Thoracic aorta (tissue), 2 donors: ENCODE results near the gene MARCHF10. TPM values are rescaled to one million over a fixed set of nuclear protein-coding genes. Genes with fewer than 3 reads are reported as not detected.

Experiments
- ATAC-seq: fragments of 150-250 bp; one replicate; pipeline ENCODE4 v1.8.0; 2017; ENCODE audit warnings: low read depth; ENCODE audit not compliant: insufficient number of reproducible peaks, low FRiP score
- DNase-seq: peaks from one replicate; pipeline ENCODE4 v3.0.0-alpha.2; 2020; ENCODE audit warnings: low spot score
- H3K27ac ChIP-seq, 2 donors: fragments of 200-600 bp; sonication (generic); 1 replicate in 1 of 2; 2 replicates in 1 of 2; pipeline ENCODE4 v1.5.1; 2016; ENCODE audit warnings: mild to moderate bottlenecking in 2 of 2, moderate library complexity in 2 of 2
- H3K27me3 ChIP-seq: fragments of 200-600 bp; sonication (generic); replicated peaks from 2 replicates; pipeline ENCODE4 v1.6.0; 2016; ENCODE audit warnings: mild to moderate bottlenecking; ENCODE audit not compliant: insufficient read depth
- H3K36me3 ChIP-seq: fragments of 200-600 bp; sonication (generic); one replicate; pipeline ENCODE4 v1.5.1; 2016
- H3K4me1 ChIP-seq, 2 donors: fragments of 200-600 bp; sonication (generic); 1 replicate in 1 of 2; 2 replicates in 1 of 2; pipeline versions ENCODE4 v1.5.1 to v1.6.0; 2016; ENCODE audit warnings: low read depth in 2 of 2, mild to moderate bottlenecking in 1 of 2; ENCODE audit not compliant: control insufficient read depth in 1 of 2
- H3K4me3 ChIP-seq: fragments of 200-600 bp; sonication (generic); 2 replicates; pipeline ENCODE4 v1.5.1; 2016; ENCODE audit warnings: mild to moderate bottlenecking
- H3K9me3 ChIP-seq: fragments of 200-600 bp; sonication (generic); 2 replicates; pipeline ENCODE4 v1.5.1; 2016
- total RNA-seq, 2 donors: library from RNA; depleted of rRNA; stranded (reverse); fragments of >200 nt; gene quantifications; one replicate each; pipeline versions ENCODE4 v1.1.0 to v1.2.3, GENCODE V29; 2016
- TF ChIP-seq, protein P1 (sequence below): fragments of 200-600 bp; sonication (generic); IDR thresholded peaks from one replicate; pipeline ENCODE4 v1.5.1; 2019; ENCODE audit warnings: antibody characterized with exemption

MARCHF10 gene
- total RNA-seq, 2 donors from 2014 or later = not detected

DNA sequence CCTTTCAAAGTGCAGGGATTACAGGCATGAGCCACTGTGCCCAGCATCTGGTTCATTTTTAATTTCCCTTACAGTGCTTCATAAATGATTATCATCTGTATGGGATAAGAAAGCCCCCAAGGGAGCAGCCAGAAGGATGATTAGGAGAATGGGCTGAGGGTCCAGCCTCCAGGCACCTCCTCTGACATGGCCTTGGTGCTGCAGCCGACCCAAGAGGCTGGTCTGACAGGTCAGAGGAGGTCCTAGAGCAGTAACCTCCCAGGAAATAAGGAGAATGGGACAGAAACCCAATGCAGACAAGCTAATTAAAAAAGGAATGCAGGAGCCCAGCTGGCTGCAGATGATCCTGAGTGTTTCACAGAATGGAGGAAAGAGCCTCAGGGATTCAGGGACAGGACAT lies 151.7 kb downstream of the MARCHF10 start:
- no peak for DNase-seq
- peaks cover 9% of the 10 kb centered on the region for H3K9me3 ChIP-seq
- H3K4me1 ChIP-seq = peaks cover 9 to 28% of the 10 kb centered on the region in 2 donors
- no peak for ATAC-seq
- H3K4me3 ChIP-seq = no peak overlapping the region
- TF ChIP-seq, protein P1, sequence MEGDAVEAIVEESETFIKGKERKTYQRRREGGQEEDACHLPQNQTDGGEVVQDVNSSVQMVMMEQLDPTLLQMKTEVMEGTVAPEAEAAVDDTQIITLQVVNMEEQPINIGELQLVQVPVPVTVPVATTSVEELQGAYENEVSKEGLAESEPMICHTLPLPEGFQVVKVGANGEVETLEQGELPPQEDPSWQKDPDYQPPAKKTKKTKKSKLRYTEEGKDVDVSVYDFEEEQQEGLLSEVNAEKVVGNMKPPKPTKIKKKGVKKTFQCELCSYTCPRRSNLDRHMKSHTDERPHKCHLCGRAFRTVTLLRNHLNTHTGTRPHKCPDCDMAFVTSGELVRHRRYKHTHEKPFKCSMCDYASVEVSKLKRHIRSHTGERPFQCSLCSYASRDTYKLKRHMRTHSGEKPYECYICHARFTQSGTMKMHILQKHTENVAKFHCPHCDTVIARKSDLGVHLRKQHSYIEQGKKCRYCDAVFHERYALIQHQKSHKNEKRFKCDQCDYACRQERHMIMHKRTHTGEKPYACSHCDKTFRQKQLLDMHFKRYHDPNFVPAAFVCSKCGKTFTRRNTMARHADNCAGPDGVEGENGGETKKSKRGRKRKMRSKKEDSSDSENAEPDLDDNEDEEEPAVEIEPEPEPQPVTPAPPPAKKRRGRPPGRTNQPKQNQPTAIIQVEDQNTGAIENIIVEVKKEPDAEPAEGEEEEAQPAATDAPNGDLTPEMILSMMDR = no peak
- no peak overlapping the region for H3K27ac ChIP-seq
- no peaks in the 10 kb centered on the region for H3K27me3 ChIP-seq
- H3K36me3 ChIP-seq = no peaks in the 10 kb centered on the region

DNA sequence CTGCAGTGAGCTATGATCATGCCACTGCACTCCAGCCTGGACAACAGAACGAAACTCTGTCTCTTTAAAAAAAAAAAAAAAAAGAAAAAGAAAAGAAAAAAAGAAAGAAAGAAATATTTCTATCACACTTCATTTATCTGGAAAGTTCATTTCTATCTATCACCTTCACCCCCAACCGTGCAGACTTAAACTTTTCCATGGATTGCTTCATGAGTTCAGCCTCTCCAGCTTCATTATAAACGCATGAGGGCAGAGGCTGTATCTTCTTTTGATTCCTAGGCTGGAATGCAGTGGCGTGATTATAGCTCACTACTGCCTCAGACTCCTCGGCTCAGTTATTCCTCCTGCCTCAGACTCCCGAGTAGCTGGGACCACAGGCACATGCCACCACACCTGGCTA lies 152.5 kb downstream of the MARCHF10 start:
- ATAC-seq (no peak), DNase-seq (no peak)
- Histone ChIP-seq H3K36me3 (no peaks in the 10 kb centered on the region), H3K4me1 (peaks cover 9 to 32% of the 10 kb centered on the region in 2 donors), H3K27me3 (no peaks in the 10 kb centered on the region), H3K4me3 (no peak overlapping the region), H3K27ac (no peak overlapping the region), H3K9me3 (peaks cover 5% of the 10 kb centered on the region)
- TF ChIP-seq, protein P1 = no peak

DNA sequence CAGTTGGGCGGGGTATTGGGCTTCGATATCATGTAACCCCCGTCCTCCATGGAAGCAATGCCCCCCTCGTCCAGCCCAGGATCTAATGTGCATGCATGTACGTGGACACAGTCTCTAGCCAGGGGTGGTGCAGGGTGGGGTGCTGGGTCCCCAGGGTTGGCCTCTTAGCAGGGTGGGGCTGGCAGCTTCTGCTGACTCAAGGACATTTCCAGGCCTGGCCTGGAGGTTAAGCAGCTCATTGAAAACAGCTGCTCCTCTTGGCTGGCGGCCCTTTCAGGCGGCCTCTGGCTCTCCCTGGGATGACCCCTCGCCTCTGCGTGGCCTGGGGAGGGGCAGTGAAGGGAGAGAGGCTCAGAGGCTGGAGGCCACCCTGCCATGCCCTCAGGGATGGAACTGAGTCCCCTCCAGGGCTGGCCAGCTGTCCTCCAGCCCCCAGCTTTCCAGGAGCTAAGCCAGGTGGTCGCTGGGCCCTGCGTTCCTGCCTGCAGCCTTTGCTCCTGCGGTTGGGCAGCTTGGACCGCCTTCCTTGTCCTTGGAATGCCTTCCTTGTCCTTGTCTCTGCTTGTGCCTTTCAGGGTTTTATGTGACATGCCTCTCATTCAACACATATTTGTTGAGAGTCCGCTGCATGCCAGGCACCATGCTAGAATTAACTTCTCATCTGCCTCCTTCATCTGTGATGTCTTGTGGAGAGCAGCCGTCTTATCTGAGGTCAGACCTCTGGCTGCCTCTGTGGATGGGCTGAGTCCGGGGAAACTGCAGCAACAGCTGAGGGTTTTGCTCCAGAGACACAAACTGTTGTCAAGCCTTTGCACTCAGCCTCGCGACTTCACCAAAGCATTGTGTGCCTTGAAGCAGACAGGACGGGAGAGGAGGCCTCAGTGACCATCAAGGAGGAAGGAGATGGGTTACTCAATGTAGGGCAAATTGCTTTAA lies 154.0 kb downstream of the MARCHF10 start:
- H3K27ac ChIP-seq = peak overlapping the region in 1 of 2 donors; percentile 74
- TF ChIP-seq, protein P1 = no peak
- no peak overlapping the region for H3K4me3 ChIP-seq
- H3K36me3 ChIP-seq = no peaks in the 10 kb centered on the region
- peaks cover 9 to 35% of the 10 kb centered on the region in 2 donors for H3K4me1 ChIP-seq
- H3K27me3 ChIP-seq = no peaks in the 10 kb centered on the region
- H3K9me3 ChIP-seq = no peaks in the 10 kb centered on the region
- no peak for DNase-seq
- ATAC-seq = no peak

DNA sequence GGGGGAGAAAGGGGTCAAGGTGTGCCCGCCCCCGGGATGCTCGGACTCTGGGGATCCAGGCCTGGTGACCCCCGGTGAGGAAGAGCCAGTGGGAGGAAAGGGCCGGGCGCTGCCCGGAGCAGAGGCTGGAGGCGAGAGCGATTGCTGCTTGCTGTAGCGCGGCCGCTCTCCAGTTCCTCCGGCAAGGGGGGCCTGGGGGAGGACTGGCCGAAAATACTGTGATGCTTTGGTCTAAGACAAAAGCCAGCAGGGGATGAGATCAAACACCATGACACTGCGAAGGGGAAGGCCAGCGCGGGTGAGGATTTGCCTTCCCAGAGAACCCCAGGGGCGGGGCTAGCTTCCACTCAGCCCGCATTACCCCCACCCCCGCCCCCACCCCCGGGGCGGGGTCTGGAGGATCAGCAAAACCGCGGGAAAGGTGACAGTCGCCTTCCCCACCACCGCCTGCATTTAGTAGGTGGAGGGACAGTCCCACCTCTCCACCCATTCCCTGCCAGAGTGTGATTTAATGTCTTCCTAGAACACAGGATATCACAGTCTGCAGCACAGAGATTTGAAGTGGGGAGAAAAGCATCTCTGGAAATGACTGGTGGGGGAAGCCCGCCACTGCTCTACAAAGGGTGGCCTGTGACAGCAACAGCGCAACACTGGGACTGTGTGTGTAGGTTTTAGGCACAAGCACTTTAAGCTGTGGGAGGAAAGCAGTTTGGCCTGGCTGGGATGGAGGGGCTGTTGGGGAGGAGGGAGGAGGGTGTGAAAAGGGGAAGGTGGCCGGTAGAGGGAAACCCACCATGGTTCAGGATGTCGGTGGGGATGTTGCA lies 154.9 kb downstream of the MARCHF10 start:
- H3K4me1 ChIP-seq = peaks cover 17 to 44% of the 10 kb centered on the region in 2 donors
- H3K36me3 ChIP-seq = no peaks in the 10 kb centered on the region
- H3K27ac ChIP-seq = peak overlapping the region; percentile 65 to 74
- no peak for ATAC-seq
- no peaks in the 10 kb centered on the region for H3K9me3 ChIP-seq
- DNase-seq = peak; percentile 29
- TF ChIP-seq, protein P1 = no peak
- H3K27me3 ChIP-seq = no peaks in the 10 kb centered on the region
- H3K4me3 ChIP-seq = peak overlapping the region; percentile 82
